NCI-H524 (cell line): ENCODE results near the gene IL5.
"Not testable (repeated sequence)": the region's sequence is repeated elsewhere in the genome, so short reads cannot be mapped to it uniquely, and the experiment has no call there.

Source experiments
- DNase-seq, 2 experiments: peaks; one replicate each; lab custom pipeline; 2025; lab: John Stamatoyannopoulos, UW

IL5 gene

GRCh38 chr5:132528866-132529634 lies 14.3 kb downstream of the IL5 start:
- no peak for DNase-seq

GRCh38 chr5:132528021-132528420 lies 15.3 kb downstream of the IL5 start:
- DNase-seq, result peak; percentile 7 to 20

- DNase-seq, result no peak
Observed at GRCh38 chr5:132526974-132527564, 16.3 kb downstream of the IL5 start.

- DNase-seq, result peak; percentile 9 to 64
Observed at GRCh38 chr5:132526290-132526973, 16.9 kb downstream of the IL5 start.

- DNase-seq, result no peak
Observed at GRCh38 chr5:132525299-132525724, 18.0 kb downstream of the IL5 start.

- not testable (repeated sequence) for DNase-seq
Observed at GRCh38 chr5:132524877-132525276, 18.4 kb downstream of the IL5 start.

- not testable (repeated sequence) for DNase-seq
Observed at GRCh38 chr5:132522067-132522466, 21.3 kb downstream of the IL5 start.

- DNase-seq, result not testable (repeated sequence)
Observed at GRCh38 chr5:132513618-132514336, 29.5 kb downstream of the IL5 start.

GRCh38 chr5:132510076-132510475 lies 33.2 kb downstream of the IL5 start:
- DNase-seq, result no peak

- DNase-seq, result peak in 1 of 2 experiments; percentile 18
Observed at GRCh38 chr5:132506094-132506692, 37.1 kb downstream of the IL5 start.

GRCh38 chr5:132505641-132506040 lies 37.7 kb downstream of the IL5 start:
- DNase-seq, result no peak

- DNase-seq, result no peak
Observed at GRCh38 chr5:132504746-132505145, 38.6 kb downstream of the IL5 start.

GRCh38 chr5:132503244-132503643 lies 40.1 kb downstream of the IL5 start:
- no peak for DNase-seq

- DNase-seq, result no peak
Observed at GRCh38 chr5:132501961-132502931, 41.1 kb downstream of the IL5 start.

- DNase-seq, result no peak
Observed at GRCh38 chr5:132501629-132501956, 41.7 kb downstream of the IL5 start.

GRCh38 chr5:132500931-132501628 lies 42.2 kb downstream of the IL5 start:
- peak; percentile 9 to 48 for DNase-seq

- no peak for DNase-seq
Observed at GRCh38 chr5:132500244-132500930, 42.9 kb downstream of the IL5 start.

- no peak for DNase-seq
Observed at GRCh38 chr5:132499440-132500243, 43.7 kb downstream of the IL5 start.
